SK-N-MC (cell line): Measurements from ENCODE around the gene METTL24.

Experiments
- DNase-seq: peaks from one replicate; pipeline ENCODE4 v3.0.0-alpha.2; 2011; ENCODE audit warnings: low read depth, low spot score
- H3K27ac ChIP-seq: fragments of 200-600 bp; sonication (generic); 2 replicates; pipeline ENCODE4 v1.5.1; 2016; ENCODE audit warnings: mixed run types
- H3K36me3 ChIP-seq: fragments of 200-600 bp; sonication (generic); 2 replicates; pipeline ENCODE4 v1.6.1; 2017; ENCODE audit warnings: antibody characterized with exemption, low read length, mixed read lengths; ENCODE audit not compliant: insufficient read depth
- H3K4me3 ChIP-seq: fragments of 200-600 bp; sonication (generic); 2 replicates; pipeline ENCODE4 v1.5.1; 2016
- H3K9ac ChIP-seq: fragments of 200-600 bp; sonication (generic); 2 replicates; pipeline ENCODE4 v1.8.0; 2017; ENCODE audit warnings: mixed run types, mixed read lengths; ENCODE audit not compliant: insufficient read length
- H3K9me3 ChIP-seq: fragments of 200-600 bp; sonication (generic); 2 replicates; pipeline ENCODE4 v1.6.1; 2017; ENCODE audit warnings: low read depth, mild to moderate bottlenecking, antibody characterized with exemption, low read length, moderate library complexity, mixed read lengths
- EZH2 ChIP-seq: fragments of 200-600 bp; sonication (generic); IDR thresholded peaks from one replicate; pipeline ENCODE4 v1.6.1; 2017; ENCODE audit warnings: antibody characterized with exemption
- FOXP2 ChIP-seq: optimal IDR thresholded peaks from 2 replicates; pipeline ENCODE3; 2011; ENCODE audit warnings: mild to moderate bottlenecking, moderate library complexity; ENCODE audit not compliant: insufficient read depth; ENCODE audit errors: extremely low read length, control extremely low read depth
- POLR2AphosphoS5 ChIP-seq: IDR thresholded peaks from 2 replicates; pipeline ENCODE4 v1.6.1; 2012; ENCODE audit warnings: mild to moderate bottlenecking, low read depth, low read length, borderline replicate concordance

The METTL24 gene

DNA sequence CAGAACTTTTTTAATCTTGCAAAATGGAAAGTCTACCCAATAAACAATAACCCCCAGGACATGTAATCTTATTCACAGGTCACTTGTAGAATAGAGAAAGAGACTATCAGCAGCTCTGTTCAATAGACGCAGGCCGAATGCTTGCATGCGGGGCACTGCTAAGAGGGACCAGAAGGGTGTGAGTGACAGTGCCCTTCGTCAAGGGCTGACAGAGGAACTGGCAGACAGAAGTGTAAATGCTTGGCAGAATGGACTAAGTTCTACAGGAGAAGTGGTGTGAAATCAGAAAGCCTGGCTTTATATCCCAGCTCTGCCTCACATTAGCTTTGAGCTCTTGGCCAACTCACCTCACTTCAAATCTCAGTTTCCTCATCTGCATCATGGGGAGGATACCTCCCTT, 36.3 kb upstream of the METTL24 start:
- no peak overlapping the region for H3K9ac ChIP-seq
- H3K4me3 ChIP-seq: no peak overlapping the region
- TF ChIP-seq POLR2AphosphoS5 (no peak), EZH2 (no peak), FOXP2 (no peak)
- DNase-seq: no peak
- no peaks in the 10 kb centered on the region for H3K36me3 ChIP-seq
- H3K9me3 ChIP-seq: no peaks in the 10 kb centered on the region
- H3K27ac ChIP-seq: no peak overlapping the region

DNA sequence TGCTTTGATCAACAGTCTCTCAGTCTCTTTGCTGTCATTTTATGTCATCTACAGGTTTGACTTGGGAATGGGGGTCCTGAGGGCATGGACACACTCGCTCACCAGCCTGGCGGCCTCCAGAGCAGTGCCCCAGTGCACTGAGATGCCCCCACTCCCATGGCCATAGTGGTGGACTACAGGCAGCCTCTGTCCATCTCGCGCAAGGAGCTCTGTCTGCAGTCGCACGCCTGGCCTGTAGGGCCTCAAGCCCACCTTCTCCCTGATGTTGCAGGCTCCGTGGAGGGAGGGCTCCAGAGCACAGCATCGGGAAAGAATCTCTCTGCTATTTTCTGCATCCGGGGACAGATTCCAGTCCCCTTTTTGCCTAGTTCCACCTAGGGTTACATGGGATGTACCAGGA, 34.6 kb upstream of the METTL24 start:
- Histone ChIP-seq H3K27ac (peak overlapping the region; percentile 88), H3K36me3 (no peaks in the 10 kb centered on the region), H3K9ac (no peak overlapping the region), H3K9me3 (no peaks in the 10 kb centered on the region), H3K4me3 (no peak overlapping the region)
- DNase-seq: no peak
- no peak for TF ChIP-seq POLR2AphosphoS5
- TF ChIP-seq EZH2: no peak
- TF ChIP-seq FOXP2: no peak

DNA sequence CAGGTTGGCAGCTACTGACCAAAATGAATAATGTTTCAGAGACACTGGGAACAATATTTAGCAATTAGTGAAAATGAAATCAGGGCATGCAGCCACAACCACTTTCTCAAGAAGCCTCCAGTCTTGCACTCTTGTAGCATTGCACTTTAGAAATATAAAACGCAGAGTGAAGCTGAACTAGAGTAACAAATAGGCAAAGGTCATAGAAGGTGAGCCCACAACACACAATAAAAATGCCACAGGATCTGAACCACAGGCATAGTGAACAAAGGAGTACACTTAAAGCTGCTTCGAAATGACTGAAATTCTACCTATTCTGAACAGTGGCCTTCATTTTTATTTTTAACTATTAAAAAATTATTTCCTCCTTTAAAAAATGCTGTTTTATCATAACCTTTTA, 32.3 kb upstream of the METTL24 start:
- no peak for TF ChIP-seq EZH2
- no peak for TF ChIP-seq POLR2AphosphoS5
- no peak for TF ChIP-seq FOXP2
- H3K36me3 ChIP-seq: no peaks in the 10 kb centered on the region
- peak overlapping the region; percentile 88 for H3K27ac ChIP-seq
- no peak overlapping the region for H3K9ac ChIP-seq
- no peaks in the 10 kb centered on the region; the same call in 1 of the 2 replicates for H3K9me3 ChIP-seq
- H3K4me3 ChIP-seq: no peak overlapping the region
- no peak for DNase-seq

- no peaks in the 10 kb centered on the region for H3K36me3 ChIP-seq
- TF ChIP-seq POLR2AphosphoS5 (no peak), EZH2 (no peak), FOXP2 (no peak)
- DNase-seq: no peak
- H3K27ac ChIP-seq: peak overlapping the region; percentile 88
- H3K9ac ChIP-seq: no peak overlapping the region
- H3K9me3 ChIP-seq: no peaks in the 10 kb centered on the region; the same call in 1 of the 2 replicates
- no peak overlapping the region for H3K4me3 ChIP-seq
These were observed 31.7 kb upstream of the METTL24 start for GRCh38 chr6:110389689-110390382.

DNA sequence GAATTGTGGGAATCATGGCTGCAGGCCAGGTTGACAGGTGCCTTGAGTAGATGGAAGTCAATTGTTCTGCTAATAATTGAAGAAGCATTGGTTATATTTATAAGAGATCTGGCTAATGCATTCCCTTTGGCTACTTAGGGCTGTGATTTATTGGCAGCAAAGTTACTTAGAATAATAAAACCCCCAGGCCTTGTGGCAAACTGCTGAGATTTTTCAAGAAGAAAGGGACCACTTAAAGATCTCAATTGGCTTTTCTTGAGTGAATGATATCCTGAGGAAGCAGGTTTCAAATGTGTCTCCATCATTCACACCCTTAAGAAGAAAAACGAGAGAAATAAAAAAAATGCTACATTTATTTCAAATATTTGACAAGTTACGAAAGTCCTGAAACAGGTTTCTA, 29.8 kb upstream of the METTL24 start:
- DNase-seq: no peak
- no peak overlapping the region for H3K4me3 ChIP-seq
- peak overlapping the region; percentile 67 for H3K27ac ChIP-seq
- no peaks in the 10 kb centered on the region for H3K36me3 ChIP-seq
- no peaks in the 10 kb centered on the region; the same call in 1 of the 2 replicates for H3K9me3 ChIP-seq
- H3K9ac ChIP-seq: no peak overlapping the region
- TF ChIP-seq FOXP2: no peak
- no peak for TF ChIP-seq EZH2
- peak; percentile 49; the same call in 1 of the 2 replicates for TF ChIP-seq POLR2AphosphoS5

DNA sequence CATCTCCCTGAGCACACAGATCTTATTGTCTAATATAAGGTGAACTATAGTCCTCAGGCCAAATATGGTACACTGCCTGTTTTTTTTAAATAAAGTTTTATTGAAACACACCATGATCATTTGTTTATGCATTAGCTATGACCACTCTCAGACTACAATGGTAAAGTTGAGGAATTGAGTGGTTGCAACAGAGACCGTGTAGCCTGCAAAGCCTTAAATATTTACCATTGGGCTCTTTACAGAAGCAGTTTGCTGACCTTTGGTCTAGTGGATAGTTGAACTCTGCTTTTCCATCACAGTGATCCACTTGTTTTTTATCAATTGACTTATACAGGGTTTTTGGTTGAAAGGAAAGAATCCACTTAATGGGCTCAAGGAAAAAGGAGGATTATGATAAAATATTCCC, 27.3 kb upstream of the METTL24 start:
- H3K27ac ChIP-seq: no peak overlapping the region
- DNase-seq: no peak
- H3K36me3 ChIP-seq: no peaks in the 10 kb centered on the region
- H3K9ac ChIP-seq: no peak overlapping the region
- no peaks in the 10 kb centered on the region; the same call in 1 of the 2 replicates for H3K9me3 ChIP-seq
- no peak overlapping the region for H3K4me3 ChIP-seq
- TF ChIP-seq EZH2: no peak
- no peak for TF ChIP-seq POLR2AphosphoS5
- no peak for TF ChIP-seq FOXP2

DNA sequence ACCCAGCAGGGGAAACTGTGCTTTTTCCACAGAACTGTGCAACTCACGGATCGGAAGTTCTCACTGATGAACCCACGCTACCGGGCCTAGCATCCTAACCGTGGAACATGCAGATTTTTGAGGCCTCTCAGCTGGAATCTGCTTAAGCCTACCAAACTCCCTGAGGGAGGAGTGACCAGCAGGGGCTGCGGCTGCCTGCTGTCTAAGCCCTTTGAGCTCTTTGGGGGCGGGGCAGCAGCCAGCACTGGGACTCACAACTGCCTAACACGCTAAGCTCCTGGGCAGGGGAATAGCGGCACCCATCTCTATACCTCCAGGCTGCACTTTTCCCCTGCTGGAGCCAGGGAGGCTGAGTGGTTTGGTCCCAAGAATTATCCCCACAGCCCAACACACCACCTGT, 20.4 kb upstream of the METTL24 start:
- DNase-seq: no peak

GRCh38 chr6:110369066-110369465, 10.9 kb upstream of the METTL24 start:
- peak overlapping the region; percentile 78 for H3K27ac ChIP-seq
- H3K9ac ChIP-seq: peak overlapping the region; percentile 16
- TF ChIP-seq FOXP2: no peak
- no peak for TF ChIP-seq POLR2AphosphoS5
- no peaks in the 10 kb centered on the region for H3K36me3 ChIP-seq
- H3K9me3 ChIP-seq: no peaks in the 10 kb centered on the region
- peak overlapping the region; percentile 59 for H3K4me3 ChIP-seq
- no peak for DNase-seq

More for the DNA sequence above, 20.4 kb upstream of the METTL24 start:
- TF ChIP-seq POLR2AphosphoS5: no peak
- H3K27ac ChIP-seq: no peak overlapping the region
- no peak overlapping the region for H3K4me3 ChIP-seq
- H3K9ac ChIP-seq: no peak overlapping the region
- H3K36me3 ChIP-seq: no peaks in the 10 kb centered on the region
- no peaks in the 10 kb centered on the region for H3K9me3 ChIP-seq

- Histone ChIP-seq H3K9me3 (no peaks in the 10 kb centered on the region), H3K4me3 (peak overlapping the region; percentile 59), H3K9ac (peak overlapping the region; percentile 16), H3K36me3 (no peaks in the 10 kb centered on the region), H3K27ac (peak overlapping the region; percentile 78)
- no peak for TF ChIP-seq POLR2AphosphoS5
- no peak for DNase-seq
These were observed 10.1 kb upstream of the METTL24 start for GRCh38 chr6:110368284-110368683.
